HG03066 (cell line): ENCODE data around the gene NEXMIF.
"Not testable (repeated sequence)": the region's sequence is repeated elsewhere in the genome, so short reads cannot be mapped to it uniquely, and the experiment has no call there.

ENCODE experiments used
- ATAC-seq: cut with Tn5 transposase; IDR thresholded peaks from one replicate; pipeline ENCODE4 v1.9.1; 2021; ENCODE audit warnings: low read depth; ENCODE audit not compliant: unreplicated experiment

NEXMIF gene

GRCh38 chrX:74925225-74926088 lies at the start of gene NEXMIF:
TSS of gene NEXMIF (minus strand) at chrX:74925452.
- peak; percentile 45 for ATAC-seq

GRCh38 chrX:74961962-74962361 lies 36.7 kb upstream of the NEXMIF start:
- ATAC-seq = not testable (repeated sequence)

- no peak for ATAC-seq
Measured at GRCh38 chrX:74949717-74950116, 24.5 kb upstream of the NEXMIF start.

GRCh38 chrX:74940414-74940813 lies 15.2 kb upstream of the NEXMIF start:
- ATAC-seq = no peak

- no peak for ATAC-seq
Measured at GRCh38 chrX:74931214-74931613, 6.0 kb upstream of the NEXMIF start.

- ATAC-seq = peak; percentile 43
Measured at GRCh38 chrX:74924449-74925224, 615 bp downstream of the NEXMIF start.

GRCh38 chrX:74923942-74924448 lies 1.3 kb downstream of the NEXMIF start:
- ATAC-seq = peak; percentile 13

- peak; percentile 57 for ATAC-seq
Measured at GRCh38 chrX:74922922-74923543, 2.2 kb downstream of the NEXMIF start.

GRCh38 chrX:74911494-74911893 lies 13.8 kb downstream of the NEXMIF start:
- ATAC-seq = no peak

- ATAC-seq = no peak
Measured at GRCh38 chrX:74906417-74906816, 18.8 kb downstream of the NEXMIF start.

- ATAC-seq = no peak
Measured at GRCh38 chrX:74902806-74903205, 22.4 kb downstream of the NEXMIF start.

- no peak for ATAC-seq
Measured at GRCh38 chrX:74892561-74892960, 32.7 kb downstream of the NEXMIF start.

GRCh38 chrX:74890676-74891430 lies 34.4 kb downstream of the NEXMIF start:
- peak; percentile 95 for ATAC-seq

GRCh38 chrX:74882383-74882782 lies 42.9 kb downstream of the NEXMIF start:
- ATAC-seq = not testable (repeated sequence)

GRCh38 chrX:74865725-74866124 lies 59.5 kb downstream of the NEXMIF start:
- ATAC-seq = no peak

GRCh38 chrX:74853255-74853654 lies 72.0 kb downstream of the NEXMIF start:
- no peak for ATAC-seq

- ATAC-seq = no peak
Measured at GRCh38 chrX:74835566-74835965, 89.7 kb downstream of the NEXMIF start.

GRCh38 chrX:74819797-74820196 lies 105.5 kb downstream of the NEXMIF start:
- not testable (repeated sequence) for ATAC-seq

- no peak for ATAC-seq
Measured at GRCh38 chrX:74814681-74815080, 110.6 kb downstream of the NEXMIF start.

- ATAC-seq = no peak
Measured at GRCh38 chrX:74804574-74804973, 120.7 kb downstream of the NEXMIF start.
